H1 (cell line): ENCODE data around the gene RNASEH2A. TPM values are rescaled to one million over a fixed set of nuclear protein-coding genes. Genes with fewer than 3 reads are reported as not detected.

Experiments
- CTCF ChIA-PET: fragments of 300-600 bp; sonication (Branson Sonifier 250); formaldehyde crosslinking; loops from one replicate; lab custom pipeline; 2021; ENCODE audit not compliant: partially characterized antibody; lab: Charles Lee
- POLR2A ChIA-PET: fragments of 300-600 bp; sonication (Branson Sonifier 250); formaldehyde crosslinking; loops from one replicate; lab custom pipeline; 2021; ENCODE audit warnings: inconsistent platforms; ENCODE audit not compliant: partially characterized antibody; lab: Charles Lee
- DNase-seq, 2 experiments: peaks; one replicate each; pipeline versions ENCODE4 v3.0.0 to v3.0.0-alpha.2; 2010 to 2022; ENCODE audit warnings: low spot score in 2 of 2, low read depth in 1 of 2, mixed read lengths in 1 of 2
- FAIRE-seq: peaks from 2 replicates; lab custom pipeline; 2011; peaks lifted over from hg19 to GRCh38; lab: Jason Lieb, UNC
- H2AFZ ChIP-seq: 2 replicates; pipeline ENCODE4 v1.8.1; 2012; ENCODE audit warnings: low read length, inconsistent platforms
- H2AK5ac ChIP-seq: 2 replicates; pipeline ENCODE4 v1.6.1; 2013; ENCODE audit warnings: low read depth, low read length
- H2BK120ac ChIP-seq: replicated peaks from 2 replicates; pipeline ENCODE3; 2013; ENCODE audit warnings: low read depth, low read length, inconsistent platforms
- H2BK12ac ChIP-seq: 2 replicates; pipeline ENCODE4 v1.6.1; 2013; ENCODE audit warnings: low read depth, low read length
- H2BK15ac ChIP-seq: 2 replicates; pipeline ENCODE4 v1.6.1; 2013; ENCODE audit warnings: low read length
- H2BK20ac ChIP-seq: 2 replicates; pipeline ENCODE4 v1.6.1; 2013; ENCODE audit warnings: low read length
- H2BK5ac ChIP-seq: 2 replicates; pipeline ENCODE4 v1.6.1; 2013; ENCODE audit warnings: low read depth, low read length
- H3K14ac ChIP-seq: 2 replicates; pipeline ENCODE4 v1.6.1; 2013; ENCODE audit warnings: inconsistent platforms; ENCODE audit not compliant: insufficient read length
- H3K18ac ChIP-seq: 2 replicates; pipeline ENCODE4 v1.6.1; 2013; ENCODE audit warnings: low read length; ENCODE audit errors: extremely low read depth
- H3K23ac ChIP-seq: 2 replicates; pipeline ENCODE4 v1.6.1; 2013; ENCODE audit warnings: inconsistent platforms; ENCODE audit not compliant: insufficient read length
- H3K23me2 ChIP-seq: 2 replicates; pipeline ENCODE4 v1.6.1; 2013; ENCODE audit warnings: low read depth, low read length
- H3K27ac ChIP-seq: 2 replicates; pipeline ENCODE4 v1.6.1; 2011; ENCODE audit warnings: low read depth, low read length, inconsistent platforms
- H3K27me3 ChIP-seq, 4 experiments: replicated peaks in 1 of 4; 1 replicate in 1 of 4; 2 replicates in 3 of 4; pipeline versions ENCODE4 v1.6.1 to v1.8.1; 2011 to 2013; ENCODE audit warnings: low read length in 3 of 4, mild to moderate bottlenecking in 3 of 4, inconsistent platforms in 2 of 4, mixed read lengths in 2 of 4, moderate library complexity in 1 of 4; ENCODE audit not compliant: control insufficient read depth in 3 of 4, insufficient read depth in 3 of 4; ENCODE audit errors: extremely low read depth in 1 of 4
- H3K36me3 ChIP-seq, 4 experiments: 2 replicates each; pipeline versions ENCODE4 v1.6.1 to v1.8.1; 2011 to 2013; ENCODE audit warnings: mild to moderate bottlenecking in 4 of 4, low read length in 3 of 4, moderate library complexity in 2 of 4, control low read depth in 1 of 4, inconsistent platforms in 1 of 4; ENCODE audit not compliant: insufficient read depth in 4 of 4, control insufficient read depth in 2 of 4
- H3K4ac ChIP-seq: replicated peaks from 2 replicates; pipeline ENCODE3; 2013; ENCODE audit warnings: low read length, low read depth, mixed read lengths, inconsistent platforms; ENCODE audit not compliant: insufficient read length
- H3K4me1 ChIP-seq, 4 experiments: replicated peaks in 1 of 4; 1 replicate in 1 of 4; 2 replicates in 3 of 4; pipeline versions ENCODE4 v1.6.1 to v1.8.1; 2011 to 2013; ENCODE audit warnings: low read length in 3 of 4, inconsistent platforms in 2 of 4, mixed read lengths in 1 of 4; ENCODE audit not compliant: insufficient read depth in 4 of 4, control insufficient read depth in 3 of 4
- H3K4me2 ChIP-seq, 2 experiments: 2 replicates each; pipeline versions ENCODE4 v1.6.1 to v1.8.1; 2011 to 2013; ENCODE audit warnings: low read depth in 2 of 2, low read length in 2 of 2, control low read depth in 1 of 2, inconsistent platforms in 1 of 2, mild to moderate bottlenecking in 1 of 2; ENCODE audit not compliant: insufficient read depth in 1 of 2
- H3K4me3 ChIP-seq, 4 experiments: fragments of 200-600, 300-600 bp in 1 of 4; sonication (generic), shearing (Covaris generic), sonication (Bioruptor Twin) in 1 of 4; 2 replicates each; pipeline versions ENCODE4 v1.5.1 to v1.8.1; 2011 to 2016; ENCODE audit warnings: low read length in 4 of 4, low read depth in 3 of 4, control low read depth in 2 of 4, inconsistent platforms in 2 of 4, mild to moderate bottlenecking in 2 of 4, mixed read lengths in 1 of 4, moderate library complexity in 1 of 4; ENCODE audit not compliant: insufficient read depth in 2 of 4; ENCODE audit errors: extremely low read depth in 1 of 4
- H3K56ac ChIP-seq: replicated peaks from 2 replicates; pipeline ENCODE3; 2013; ENCODE audit warnings: low read depth, mild to moderate bottlenecking, mixed read lengths, low read length, inconsistent platforms; ENCODE audit not compliant: insufficient read length
- H3K79me1 ChIP-seq: 2 replicates; pipeline ENCODE4 v1.6.1; 2013; ENCODE audit warnings: low read depth, low read length, control low read depth
- H3K79me2 ChIP-seq, 2 experiments: 2 replicates each; pipeline versions ENCODE4 v1.6.1 to v1.8.1; 2012 to 2013; ENCODE audit warnings: low read length in 2 of 2, mild to moderate bottlenecking in 2 of 2, inconsistent platforms in 1 of 2; ENCODE audit not compliant: insufficient read depth in 2 of 2, control insufficient read depth in 1 of 2
- H3K9ac ChIP-seq, 4 experiments: replicated peaks in 1 of 4; 1 replicate in 1 of 4; 2 replicates in 3 of 4; pipeline versions ENCODE4 v1.6.1 to v1.8.1; 2011 to 2013; ENCODE audit warnings: low read depth in 3 of 4, low read length in 3 of 4, control low read depth in 2 of 4, mild to moderate bottlenecking in 2 of 4, moderate library complexity in 2 of 4, inconsistent platforms in 1 of 4; ENCODE audit errors: extremely low read depth in 1 of 4
- H3K9me3 ChIP-seq, 2 experiments: 2 replicates each; pipeline versions ENCODE4 v1.6.1 to v1.8.1; 2012 to 2013; ENCODE audit warnings: mild to moderate bottlenecking in 2 of 2, moderate library complexity in 2 of 2, control low read depth in 1 of 2, inconsistent platforms in 1 of 2, low read depth in 1 of 2, low read length in 1 of 2, mixed read lengths in 1 of 2; ENCODE audit not compliant: insufficient read depth in 2 of 2
- H4K20me1 ChIP-seq, 2 experiments: replicated peaks in 1 of 2; 2 replicates each; pipeline versions ENCODE3 to v1.8.1; 2011 to 2013; ENCODE audit warnings: inconsistent platforms in 2 of 2, low read length in 2 of 2, mild to moderate bottlenecking in 1 of 2; ENCODE audit not compliant: insufficient read depth in 2 of 2, control insufficient read depth in 1 of 2
- H4K5ac ChIP-seq: 2 replicates; pipeline ENCODE4 v1.6.1; 2013; ENCODE audit warnings: low read length, low read depth, mixed read lengths, inconsistent platforms; ENCODE audit not compliant: insufficient read length
- H4K8ac ChIP-seq: 2 replicates; pipeline ENCODE4 v1.8.0; 2013; ENCODE audit warnings: mild to moderate bottlenecking, moderate library complexity, low read length, inconsistent platforms; ENCODE audit not compliant: insufficient read depth; ENCODE audit errors: extremely low read depth
- H4K91ac ChIP-seq: replicated peaks from 2 replicates; pipeline ENCODE3; 2013; ENCODE audit warnings: low read length, mixed read lengths, inconsistent platforms; ENCODE audit not compliant: insufficient read length
- BCL11A ChIP-seq, 2 experiments: IDR thresholded peaks; one replicate each; pipeline ENCODE4 v1.6.1; 2011; ENCODE audit warnings: low read depth in 2 of 2, low read length in 2 of 2, mild to moderate bottlenecking in 2 of 2
- CBX5 ChIP-seq: fragments of 300-800, 300-1000 bp; sonication (generic); IDR thresholded peaks from 2 replicates; pipeline ENCODE4 v1.7.1; 2016; ENCODE audit warnings: antibody characterized with exemption, low read length, low read depth
- CHD1 ChIP-seq: IDR thresholded peaks from 2 replicates; pipeline ENCODE4 v1.6.1; 2012; ENCODE audit warnings: low read depth, low read length, improper control_type of control experiment
- JUN ChIP-seq: IDR thresholded peaks from 2 replicates; pipeline ENCODE4 v1.6.1; 2011; ENCODE audit warnings: low read depth, mild to moderate bottlenecking, improper control_type of control experiment, low read length
- JUND ChIP-seq: IDR thresholded peaks from 2 replicates; pipeline ENCODE4 v1.6.1; 2011; ENCODE audit warnings: mild to moderate bottlenecking, improper control_type of control experiment, low read length
- KDM5A ChIP-seq: fragments of 200-600 bp; IDR thresholded peaks from 2 replicates; pipeline ENCODE4 v1.7.1; 2012; ENCODE audit warnings: mild to moderate bottlenecking, low read length, inconsistent platforms, mixed read lengths
- RAD21 ChIP-seq, 2 experiments: IDR thresholded peaks in 1 of 2; conservative IDR thresholded peaks in 1 of 2; 2 replicates each; pipeline ENCODE4 v1.6.1; 2011; ENCODE audit warnings: low read depth in 2 of 2, low read length in 2 of 2, improper control_type of control experiment in 1 of 2, inconsistent platforms in 1 of 2, mild to moderate bottlenecking in 1 of 2, moderate library complexity in 1 of 2
- TEAD4 ChIP-seq: IDR thresholded peaks from 2 replicates; pipeline ENCODE4 v1.6.1; 2012; ENCODE audit warnings: low read depth, low read length, inconsistent platforms, mixed read lengths
- WGBS, 2 experiments: shearing (Covaris generic) in 1 of 2; methylation state at CpG; one replicate each; pipeline versions ENCODE4 v1.1.6 to v1.1.7; 2013 to 2015; ENCODE audit warnings: low lambda C conversion rate in 2 of 2, mixed read lengths in 2 of 2, inconsistent platforms in 1 of 2, low coverage in 1 of 2, missing lambda C conversion rate in 1 of 2; ENCODE audit not compliant: insufficient replicate concordance in 2 of 2, insufficient coverage in 1 of 2, insufficient read length in 1 of 2; ENCODE audit errors: extremely low coverage in 1 of 2, missing lambda C conversion rate in 1 of 2; 5-methylcytosine and 5-hydroxymethylcytosine counted together
- polyA plus RNA-seq, 7 experiments: library from polyadenylated mRNA; depleted of rRNA in 3 of 7; stranded (reverse) in 5 of 7; unstranded in 2 of 7; fragments of >200 nt in 5 of 7; fragments of 200-250 nt in 2 of 7; gene quantifications; 1 replicate in 5 of 7; 2 replicates in 1 of 7; 4 replicates in 1 of 7; pipeline versions ENCODE4 v1.2.1 to v1.2.3, GENCODE V29; 2011 to 2013; ENCODE audit warnings: missing spikeins in 2 of 7, mixed read lengths in 2 of 7
- total RNA-seq: library from RNA; stranded (reverse); fragmentation: NEBNext Ultra II Directional; extraction: Animal tissue kit (Norgen Biotek cat#: 25700); gene quantifications from 2 replicates; pipeline ENCODE4 v1.2.1, GENCODE V29; 2021

The RNASEH2A gene
- total and polyA plus RNA-seq, 2 of the 8 experiments (the other 6 are each of a cell fraction or from before 2014, with no cell fraction given): 67.5 to 120 TPM

- Histone ChIP-seq H4K8ac (peak overlapping the region; percentile 57), H3K27ac (peak overlapping the region; percentile 22; the same call in 1 of the 2 replicates), H2BK120ac (no peak overlapping the region), H3K56ac (peak overlapping the region; percentile 53), H3K9ac (no peak overlapping the region; a peak in 1 of 7 replicates), H4K5ac (peak overlapping the region; percentile 84), H3K4me2 (peak overlapping the region; percentile 93 to 94), H2BK20ac (peak overlapping the region; percentile 55; the same call in 1 of the 2 replicates), H3K23me2 (peaks cover 27% of the 10 kb centered on the region; the same call in 1 of the 2 replicates), H3K36me3 (no peaks in the 10 kb centered on the region), H3K79me1 (no peaks in the 10 kb centered on the region), H2BK15ac (peak overlapping the region; percentile 88; the same call in 1 of the 2 replicates), H3K9me3 (no peaks in the 10 kb centered on the region), H3K27me3 (no peaks in the 10 kb centered on the region), H4K20me1 (no peaks in the 10 kb centered on the region), H3K4ac (no peak overlapping the region), H2AK5ac (peak overlapping the region; percentile 89; the same call in 1 of the 2 replicates), H3K18ac (peak overlapping the region; percentile 81), H3K4me1 (peaks cover 9 to 33% (median 23%) of the 10 kb centered on the region in 4 experiments), H4K91ac (peak overlapping the region; percentile 85), H2BK12ac (peak overlapping the region; percentile 76), H3K79me2 (no peaks in the 10 kb centered on the region), H3K14ac (no peak overlapping the region), H3K23ac (no peak overlapping the region), H3K4me3 (peak overlapping the region in 3 of 4 experiments; percentile 54 to 69 (median 69); a peak in 4 of 8 replicates), H2BK5ac (peak overlapping the region; percentile 85), H2AFZ (no peak overlapping the region)
- POLR2A ChIA-PET: interaction anchor here (1.0 to 16.6 kb wide), 9 partner anchors 9 to 154 kb away, joined by 3 to 317 read pairs (median 7); partner anchors contain the start of genes FARSA, GET3, JUNB and PRDX2
- FAIRE-seq: no peak
- CTCF ChIA-PET: interaction anchor here (0.6 to 11.2 kb wide), 9 partner anchors 8 to 85 kb away, joined by 3 to 277 read pairs (median 4); partner anchors contain the start of genes JUNB and RTBDN
- DNase-seq: no peak
- TF ChIP-seq CHD1: no peak
- TF ChIP-seq TEAD4: no peak
- TF ChIP-seq JUN: no peak
- no peak for TF ChIP-seq CBX5
- no peak for TF ChIP-seq JUND
- TF ChIP-seq RAD21 (IDR thresholded peaks at IDR 0.05 in 1 of 2, conservative IDR thresholded peaks at IDR 0.05 in 1 of 2; ENCODE audit: low read depth in 2 of 2, low read length in 2 of 2): no peak
- no peak for TF ChIP-seq KDM5A
- no peak for TF ChIP-seq BCL11A (IDR thresholded peaks at IDR 0.05; ENCODE audit: low read depth in 2 of 2, low read length in 2 of 2)
- 86% methylated on average over 12 of the region's 15 CpGs; no CpG with 5 or more reads in 1 of the 2 experiments for WGBS, 2 experiments
These were observed 27.0 kb upstream of the RNASEH2A start for GRCh38 chr19:12779162-12779993.
